HUES64 (cell line): ENCODE results near the gene MAP3K15. TPM values are rescaled to one million over a fixed set of nuclear protein-coding genes. Genes with fewer than 3 reads are reported as not detected.

Experiments used
- H3K27ac ChIP-seq: 2 replicates; pipeline ENCODE4 v1.7.0; 2013; ENCODE audit warnings: low read depth, low read length, inconsistent platforms
- H3K27me3 ChIP-seq: 2 replicates; pipeline ENCODE4 v1.6.1; 2013; ENCODE audit warnings: mild to moderate bottlenecking, low read length; ENCODE audit not compliant: insufficient read depth
- H3K36me3 ChIP-seq: 2 replicates; pipeline ENCODE4 v1.6.1; 2013; ENCODE audit warnings: mild to moderate bottlenecking, low read length; ENCODE audit not compliant: insufficient read depth
- H3K4me1 ChIP-seq: 2 replicates; pipeline ENCODE4 v1.6.1; 2013; ENCODE audit warnings: mild to moderate bottlenecking, low read length, moderate library complexity; ENCODE audit not compliant: insufficient read depth
- H3K4me3 ChIP-seq: 2 replicates; pipeline ENCODE4 v1.5.1; 2013; ENCODE audit warnings: mild to moderate bottlenecking, low read length, moderate library complexity
- H3K9ac ChIP-seq: 2 replicates; pipeline ENCODE4 v1.6.1; 2013; ENCODE audit warnings: mild to moderate bottlenecking, low read depth, low read length
- H3K9me3 ChIP-seq: 2 replicates; pipeline ENCODE4 v1.6.1; 2013; ENCODE audit warnings: low read depth, low read length; ENCODE audit not compliant: insufficient read depth
- WGBS: fragments of 150-250, 120-280 bp; methylation state at CpG from one replicate; pipeline ENCODE4 v1.1.7; 2013; ENCODE audit warnings: missing lambda C conversion rate; 5-methylcytosine and 5-hydroxymethylcytosine counted together
- polyA plus RNA-seq, 2 experiments: library from polyadenylated mRNA; stranded (reverse); fragments of 50-300 nt; gene quantifications; one replicate each; pipeline ENCODE4 v1.2.3, GENCODE V29; 2013

MAP3K15 gene
- 0.95 TPM for polyA plus RNA-seq (2013, experiment 1 of 2)
- 1.2 TPM for polyA plus RNA-seq (2013, experiment 2 of 2)

GRCh38 chrX:19514791-19515614 lies at the start of gene MAP3K15:
Gene MAP3K15 (minus strand): TSS chrX:19515508. CDS start chrX:19515261, 247 bp downstream.
- H3K27ac ChIP-seq = no peak within 1 kb of the TSS
- no peaks in the 10 kb centered on the region for H3K4me1 ChIP-seq
- under 1% methylated on average over 81 of the region's 100 CpGs for WGBS
- H3K9ac ChIP-seq = no peak within 1 kb of the TSS; the same call in 1 of the 2 replicates
- H3K9me3 ChIP-seq = no peaks in the 10 kb centered on the region
- peaks cover 15% of the 10 kb centered on the region for H3K27me3 ChIP-seq
- H3K4me3 ChIP-seq = peak within 1 kb of the TSS; percentile 51
- no peaks in the 10 kb centered on the region for H3K36me3 ChIP-seq

GRCh38 chrX:19564606-19565005 lies 49.3 kb upstream of the MAP3K15 start:
- Histone ChIP-seq H3K4me1 (peaks cover 11% of the 10 kb centered on the region), H3K27ac (no peak overlapping the region), H3K36me3 (no peaks in the 10 kb centered on the region), H3K4me3 (no peak overlapping the region), H3K27me3 (no peaks in the 10 kb centered on the region), H3K9me3 (no peaks in the 10 kb centered on the region), H3K9ac (no peak overlapping the region)
- 83% methylated on average over 1 of the region's 1 CpG for WGBS

- H3K9ac ChIP-seq = no peak overlapping the region
- 95% methylated on average over 6 of the region's 6 CpGs for WGBS
- H3K27ac ChIP-seq = no peak overlapping the region
- no peaks in the 10 kb centered on the region for H3K27me3 ChIP-seq
- H3K4me3 ChIP-seq = no peak overlapping the region
- no peaks in the 10 kb centered on the region for H3K9me3 ChIP-seq
- no peaks in the 10 kb centered on the region for H3K36me3 ChIP-seq
- peaks cover 11% of the 10 kb centered on the region for H3K4me1 ChIP-seq
Measured at GRCh38 chrX:19563746-19564145, 48.4 kb upstream of the MAP3K15 start.

GRCh38 chrX:19563327-19563726 lies 48.0 kb upstream of the MAP3K15 start:
- Histone ChIP-seq H3K27ac (no peak overlapping the region), H3K4me3 (no peak overlapping the region), H3K9me3 (no peaks in the 10 kb centered on the region), H3K4me1 (peaks cover 11% of the 10 kb centered on the region), H3K9ac (no peak overlapping the region), H3K36me3 (no peaks in the 10 kb centered on the region), H3K27me3 (no peaks in the 10 kb centered on the region)
- WGBS = 94% methylated on average over 10 of the region's 10 CpGs

- Histone ChIP-seq H3K9ac (no peak overlapping the region), H3K4me1 (no peaks in the 10 kb centered on the region), H3K27me3 (no peaks in the 10 kb centered on the region), H3K36me3 (no peaks in the 10 kb centered on the region), H3K9me3 (no peaks in the 10 kb centered on the region), H3K27ac (no peak overlapping the region), H3K4me3 (no peak overlapping the region)
- 100% methylated on average over 1 of the region's 1 CpG for WGBS
Measured at GRCh38 chrX:19560611-19561010, 45.3 kb upstream of the MAP3K15 start.

- Histone ChIP-seq H3K36me3 (no peaks in the 10 kb centered on the region), H3K9ac (no peak overlapping the region), H3K9me3 (no peaks in the 10 kb centered on the region), H3K4me3 (no peak overlapping the region), H3K27me3 (no peaks in the 10 kb centered on the region), H3K27ac (no peak overlapping the region), H3K4me1 (no peaks in the 10 kb centered on the region)
- 94% methylated on average over 2 of the region's 2 CpGs for WGBS
Measured at GRCh38 chrX:19557822-19558221, 42.5 kb upstream of the MAP3K15 start.

- Histone ChIP-seq H3K27ac (no peak overlapping the region), H3K4me3 (no peak overlapping the region), H3K27me3 (no peaks in the 10 kb centered on the region), H3K9me3 (no peaks in the 10 kb centered on the region), H3K4me1 (no peaks in the 10 kb centered on the region), H3K9ac (no peak overlapping the region), H3K36me3 (no peaks in the 10 kb centered on the region)
- WGBS = 83% methylated on average over 4 of the region's 4 CpGs
Measured at GRCh38 chrX:19556202-19556601, 40.9 kb upstream of the MAP3K15 start.

GRCh38 chrX:19555683-19556082 lies 40.4 kb upstream of the MAP3K15 start:
- no peaks in the 10 kb centered on the region for H3K9me3 ChIP-seq
- 92% methylated on average over 5 of the region's 5 CpGs for WGBS
- no peaks in the 10 kb centered on the region for H3K27me3 ChIP-seq
- no peak overlapping the region for H3K27ac ChIP-seq
- H3K4me3 ChIP-seq = no peak overlapping the region
- no peaks in the 10 kb centered on the region for H3K36me3 ChIP-seq
- no peak overlapping the region for H3K9ac ChIP-seq
- H3K4me1 ChIP-seq = no peaks in the 10 kb centered on the region

GRCh38 chrX:19555236-19555635 lies 39.9 kb upstream of the MAP3K15 start:
- 96% methylated on average over 5 of the region's 5 CpGs for WGBS
- Histone ChIP-seq H3K36me3 (no peaks in the 10 kb centered on the region), H3K4me3 (no peak overlapping the region), H3K9me3 (no peaks in the 10 kb centered on the region), H3K27ac (no peak overlapping the region), H3K4me1 (no peaks in the 10 kb centered on the region), H3K27me3 (no peaks in the 10 kb centered on the region), H3K9ac (no peak overlapping the region)

GRCh38 chrX:19554786-19555185 lies 39.5 kb upstream of the MAP3K15 start:
- no peaks in the 10 kb centered on the region for H3K36me3 ChIP-seq
- H3K27ac ChIP-seq = no peak overlapping the region
- no peaks in the 10 kb centered on the region for H3K27me3 ChIP-seq
- H3K9ac ChIP-seq = no peak overlapping the region
- H3K4me1 ChIP-seq = no peaks in the 10 kb centered on the region
- H3K9me3 ChIP-seq = no peaks in the 10 kb centered on the region
- WGBS = 100% methylated on average over 3 of the region's 3 CpGs
- no peak overlapping the region for H3K4me3 ChIP-seq

GRCh38 chrX:19552793-19553192 lies 37.5 kb upstream of the MAP3K15 start:
- WGBS = 94% methylated on average over 6 of the region's 6 CpGs
- H3K4me3 ChIP-seq = no peak overlapping the region
- H3K9me3 ChIP-seq = no peaks in the 10 kb centered on the region
- no peaks in the 10 kb centered on the region for H3K27me3 ChIP-seq
- no peaks in the 10 kb centered on the region for H3K4me1 ChIP-seq
- H3K27ac ChIP-seq = no peak overlapping the region
- H3K36me3 ChIP-seq = no peaks in the 10 kb centered on the region
- no peak overlapping the region for H3K9ac ChIP-seq
